Osteoblast (primary cell): ENCODE measurements around the gene MXI1. TPM values are rescaled to one million over a fixed set of nuclear protein-coding genes. Genes with fewer than 3 reads are reported as not detected.

Experiments
- DNase-seq: peaks from one replicate; pipeline ENCODE4 v3.0.0; 2011; ENCODE audit warnings: low spot score, mixed read lengths; ENCODE audit not compliant: insufficient read length; ENCODE audit errors: missing footprints
- H2AFZ ChIP-seq: 2 replicates; pipeline ENCODE4 v1.6.0; 2011; ENCODE audit warnings: mild to moderate bottlenecking, low read length
- H3K27ac ChIP-seq: 2 replicates; pipeline ENCODE4 v1.5.1; 2011; ENCODE audit warnings: mild to moderate bottlenecking, low read depth, low read length, moderate library complexity
- H3K27me3 ChIP-seq: 2 replicates; pipeline ENCODE4 v1.6.0; 2012; ENCODE audit warnings: mild to moderate bottlenecking, control low read depth, inconsistent platforms, low read length, moderate library complexity; ENCODE audit not compliant: insufficient read depth
- H3K36me3 ChIP-seq: 2 replicates; pipeline ENCODE4 v1.5.1; 2011; ENCODE audit warnings: mild to moderate bottlenecking, low read length, control low read depth, moderate library complexity; ENCODE audit not compliant: insufficient read depth
- H3K4me1 ChIP-seq: 2 replicates; pipeline ENCODE4 v1.5.1; 2011; ENCODE audit warnings: mild to moderate bottlenecking, low read length, control low read depth, moderate library complexity; ENCODE audit not compliant: insufficient read depth
- H3K4me2 ChIP-seq: 2 replicates; pipeline ENCODE4 v1.6.0; 2011; ENCODE audit warnings: mild to moderate bottlenecking, low read length; ENCODE audit not compliant: insufficient read depth
- H3K4me3 ChIP-seq: fragments of 200-600 bp; sonication (generic); 3 replicates; pipeline ENCODE4 v1.5.1; 2012; ENCODE audit warnings: mild to moderate bottlenecking, low read length, inconsistent platforms; ENCODE audit not compliant: insufficient read depth
- H3K79me2 ChIP-seq: 2 replicates; pipeline ENCODE4 v1.6.0; 2012; ENCODE audit warnings: mild to moderate bottlenecking, low read length, control low read depth, inconsistent platforms; ENCODE audit not compliant: insufficient read depth
- H3K9me3 ChIP-seq: 2 replicates; pipeline ENCODE4 v1.5.1; 2011; ENCODE audit warnings: low read depth, low read length, control low read depth
- H4K20me1 ChIP-seq: 2 replicates; pipeline ENCODE4 v1.6.0; 2012; ENCODE audit warnings: mild to moderate bottlenecking, low read length, control low read depth; ENCODE audit not compliant: insufficient read depth
- total RNA-seq: library from RNA; depleted of rRNA; stranded (reverse); fragments of >200 nt; gene quantifications from 2 replicates; pipeline ENCODE4 v1.2.3, GENCODE V29; 2012
- TF ChIP-seq, protein P1 (sequence below): IDR thresholded peaks from 2 replicates; pipeline ENCODE4 v1.5.1; 2011; ENCODE audit warnings: mild to moderate bottlenecking, low read depth, low read length, moderate library complexity; ENCODE audit errors: extremely low read depth

Gene MXI1
- total RNA-seq, 1 donor: 41.6 TPM

DNA sequence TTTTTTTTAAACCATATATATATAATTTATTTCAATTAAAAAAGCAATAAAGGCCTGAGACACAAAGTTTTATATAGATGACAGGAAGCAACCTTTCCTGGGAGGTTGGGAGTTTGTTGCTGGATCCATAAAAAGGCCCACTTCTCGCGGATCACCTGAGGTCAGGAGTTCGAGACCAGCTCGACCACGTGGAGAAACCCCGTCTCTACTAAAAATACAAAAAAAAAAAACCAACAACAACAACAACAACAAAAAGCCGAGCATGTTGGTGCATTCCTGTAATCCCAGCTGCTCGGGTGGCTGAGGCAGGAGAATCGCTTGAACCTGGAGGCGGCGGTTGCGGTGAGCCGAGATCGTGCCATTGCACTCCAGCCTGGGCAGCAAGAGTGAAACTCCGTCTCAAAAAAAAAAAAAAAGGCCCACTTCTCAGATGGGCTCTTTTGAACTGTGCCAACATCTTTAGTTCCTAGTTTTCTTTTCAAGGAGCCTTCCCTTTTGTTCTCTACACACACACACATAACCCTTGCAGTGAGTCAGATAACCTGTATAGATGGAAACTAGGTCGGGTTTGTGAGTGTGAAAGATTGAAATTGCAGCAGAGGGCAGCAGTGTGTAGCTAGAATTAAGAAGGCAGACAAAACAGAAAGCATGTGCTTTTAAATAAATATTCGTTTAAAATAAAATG is 98.5 kb downstream of the MXI1 start:
- peaks cover 24% of the 10 kb centered on the region for H3K36me3 ChIP-seq
- H3K4me3 ChIP-seq: no peak overlapping the region
- H3K79me2 ChIP-seq: peaks cover 39% of the 10 kb centered on the region
- H4K20me1 ChIP-seq: peaks cover 21% of the 10 kb centered on the region
- TF ChIP-seq, protein P1, sequence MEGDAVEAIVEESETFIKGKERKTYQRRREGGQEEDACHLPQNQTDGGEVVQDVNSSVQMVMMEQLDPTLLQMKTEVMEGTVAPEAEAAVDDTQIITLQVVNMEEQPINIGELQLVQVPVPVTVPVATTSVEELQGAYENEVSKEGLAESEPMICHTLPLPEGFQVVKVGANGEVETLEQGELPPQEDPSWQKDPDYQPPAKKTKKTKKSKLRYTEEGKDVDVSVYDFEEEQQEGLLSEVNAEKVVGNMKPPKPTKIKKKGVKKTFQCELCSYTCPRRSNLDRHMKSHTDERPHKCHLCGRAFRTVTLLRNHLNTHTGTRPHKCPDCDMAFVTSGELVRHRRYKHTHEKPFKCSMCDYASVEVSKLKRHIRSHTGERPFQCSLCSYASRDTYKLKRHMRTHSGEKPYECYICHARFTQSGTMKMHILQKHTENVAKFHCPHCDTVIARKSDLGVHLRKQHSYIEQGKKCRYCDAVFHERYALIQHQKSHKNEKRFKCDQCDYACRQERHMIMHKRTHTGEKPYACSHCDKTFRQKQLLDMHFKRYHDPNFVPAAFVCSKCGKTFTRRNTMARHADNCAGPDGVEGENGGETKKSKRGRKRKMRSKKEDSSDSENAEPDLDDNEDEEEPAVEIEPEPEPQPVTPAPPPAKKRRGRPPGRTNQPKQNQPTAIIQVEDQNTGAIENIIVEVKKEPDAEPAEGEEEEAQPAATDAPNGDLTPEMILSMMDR: peak; percentile 78
- H2AFZ ChIP-seq: peak overlapping the region; percentile 27
- peaks cover 22% of the 10 kb centered on the region for H3K4me1 ChIP-seq
- H3K4me2 ChIP-seq: peak overlapping the region; percentile 89
- peak overlapping the region; percentile 67 for H3K27ac ChIP-seq
- H3K9me3 ChIP-seq: no peaks in the 10 kb centered on the region
- peak; percentile 91 for DNase-seq
- H3K27me3 ChIP-seq: no peaks in the 10 kb centered on the region

DNA sequence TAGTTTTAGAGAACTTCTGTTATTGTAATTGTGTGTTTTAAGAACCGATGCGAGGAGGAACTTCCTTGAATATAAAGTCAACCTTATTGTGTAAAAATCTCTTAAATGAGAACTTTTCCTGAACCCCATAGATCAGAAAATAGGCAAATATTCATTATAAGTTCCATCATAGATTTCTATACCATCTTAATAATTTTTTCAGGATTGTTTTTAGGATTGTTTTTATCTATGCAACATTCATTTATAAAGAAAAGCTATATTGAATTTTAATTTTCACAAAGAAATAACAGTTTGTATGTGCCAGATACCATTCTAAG is 99.0 kb downstream of the MXI1 start:
- peaks cover 23% of the 10 kb centered on the region for H3K4me1 ChIP-seq
- peaks cover 17% of the 10 kb centered on the region for H4K20me1 ChIP-seq
- H3K9me3 ChIP-seq: no peaks in the 10 kb centered on the region
- H3K4me2 ChIP-seq: peak overlapping the region; percentile 89
- H2AFZ ChIP-seq: peak overlapping the region; percentile 27
- no peak for DNase-seq
- TF ChIP-seq, protein P1: no peak
- no peak overlapping the region for H3K4me3 ChIP-seq
- H3K79me2 ChIP-seq: peaks cover 34% of the 10 kb centered on the region
- no peak overlapping the region for H3K27ac ChIP-seq
- peaks cover 19% of the 10 kb centered on the region for H3K36me3 ChIP-seq
- no peaks in the 10 kb centered on the region for H3K27me3 ChIP-seq

DNA sequence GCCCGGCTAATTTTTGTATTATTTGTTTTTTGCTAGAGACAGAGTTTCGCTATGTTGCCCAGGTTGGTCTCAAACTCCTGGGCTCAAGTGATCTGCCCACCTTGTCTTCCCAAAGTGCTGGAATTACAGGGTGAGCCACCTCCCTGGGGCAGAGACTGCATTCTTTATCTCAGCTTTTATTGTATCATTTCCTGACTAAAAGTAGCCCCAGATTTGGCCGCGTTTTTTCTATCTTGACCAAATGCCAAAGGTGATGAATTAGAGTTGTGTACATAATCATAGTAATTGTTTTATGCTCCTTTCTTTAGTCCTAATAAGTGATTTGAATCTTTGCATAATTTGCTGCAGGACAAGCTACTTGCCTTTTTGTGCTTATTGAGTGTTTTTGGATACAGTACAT is 100.4 kb downstream of the MXI1 start:
- peaks cover 20% of the 10 kb centered on the region for H3K79me2 ChIP-seq
- H3K4me3 ChIP-seq: no peak overlapping the region
- no peak overlapping the region for H3K4me2 ChIP-seq
- H2AFZ ChIP-seq: peak overlapping the region; percentile 26
- peaks cover 5% of the 10 kb centered on the region for H3K36me3 ChIP-seq
- TF ChIP-seq, protein P1: no peak
- no peak for DNase-seq
- no peaks in the 10 kb centered on the region for H3K9me3 ChIP-seq
- no peak overlapping the region for H3K27ac ChIP-seq
- peaks cover 13% of the 10 kb centered on the region for H4K20me1 ChIP-seq
- no peaks in the 10 kb centered on the region for H3K27me3 ChIP-seq
- peaks cover 22% of the 10 kb centered on the region for H3K4me1 ChIP-seq

DNA sequence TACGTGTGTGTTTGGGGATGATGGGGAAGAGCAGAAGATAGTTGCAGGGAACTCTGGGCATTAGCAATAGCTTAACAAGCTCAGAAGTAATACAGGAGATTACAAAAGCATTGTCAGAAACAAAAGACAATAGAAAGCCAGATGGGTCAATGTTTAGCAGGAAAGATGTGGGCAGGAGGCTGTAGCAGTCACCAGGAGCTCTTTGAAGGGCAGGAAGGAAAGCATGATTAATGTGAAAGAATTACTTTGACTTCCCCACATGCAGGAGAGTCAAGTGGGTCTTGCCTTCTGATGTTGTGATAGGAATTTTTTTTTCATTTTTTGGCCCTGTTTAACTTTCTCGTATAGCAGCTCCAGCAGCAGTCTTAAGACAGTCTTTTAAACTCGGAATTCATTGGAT is 103.3 kb downstream of the MXI1 start:
- Histone ChIP-seq H4K20me1 (no peaks in the 10 kb centered on the region), H3K36me3 (no peaks in the 10 kb centered on the region), H3K4me3 (no peak overlapping the region), H3K4me2 (no peak overlapping the region), H3K9me3 (no peaks in the 10 kb centered on the region), H2AFZ (peak overlapping the region; percentile 8), H3K79me2 (no peaks in the 10 kb centered on the region), H3K27ac (no peak overlapping the region), H3K4me1 (peaks cover 9% of the 10 kb centered on the region), H3K27me3 (no peaks in the 10 kb centered on the region)
- DNase-seq: no peak
- TF ChIP-seq, protein P1: no peak
